ENCODE data around the gene TERB1.

TERB1 gene

DNA sequence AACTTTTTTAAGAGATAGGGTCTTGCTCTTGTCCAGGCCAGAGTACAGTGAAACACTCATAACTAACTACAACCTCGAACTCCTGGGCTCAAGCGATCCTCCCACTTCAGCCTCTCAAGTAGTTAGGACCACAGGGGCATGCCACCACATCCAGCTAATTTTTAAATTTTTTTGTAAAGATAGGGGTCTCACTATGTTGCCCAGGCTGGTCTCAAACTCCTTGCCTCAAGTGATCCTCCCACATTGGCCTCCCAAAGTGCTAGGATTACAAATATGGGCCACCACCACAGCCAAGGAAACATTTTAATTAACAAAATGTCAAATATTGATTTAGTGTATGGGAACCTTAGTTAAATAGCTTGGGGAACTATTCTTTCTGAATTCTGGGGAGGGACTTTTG is 47.2 kb downstream of the TERB1 start:
- ChIA-PET POLR2A (no interaction called here), CTCF (interaction anchor here (0.8 to 4.3 kb wide), 5 partner anchors 14 to 147 kb away, joined by 3 to 16 read pairs (median 3); partner anchors contain the start of gene NAE1)
- Histone ChIP-seq H3K36me3 (ENCODE audit: control insufficient read depth in 2 of 2, insufficient read depth in 1 of 2, low read length in 2 of 2) (peaks cover 3 to 13% of the 10 kb centered on the region in 2 experiments; a peak in 1 of 3 replicates), H3K4me3 (ENCODE audit: low read depth, low read length) (no peak overlapping the region), H3K4me1 (ENCODE audit: control insufficient read depth, insufficient read depth, low read length) (peaks cover 6% of the 10 kb centered on the region), H3K27ac (ENCODE audit: extremely low read depth, low read depth, low read length) (no peak overlapping the region), H3K9me3 (ENCODE audit: control insufficient read depth, insufficient read depth, low read depth, low read length) (no peaks in the 10 kb centered on the region)
- TF ChIP-seq ZNF121 (tag by site-specific recombination; IDR thresholded peaks at IDR 0.05) = 0 out of 2 replicates have a peak, but pooled peaks have one; percentile 30
- TF ChIP-seq ZNF658 (tag by site-specific recombination; IDR thresholded peaks at IDR 0.05) = no peak
- TF ChIP-seq, protein P1, sequence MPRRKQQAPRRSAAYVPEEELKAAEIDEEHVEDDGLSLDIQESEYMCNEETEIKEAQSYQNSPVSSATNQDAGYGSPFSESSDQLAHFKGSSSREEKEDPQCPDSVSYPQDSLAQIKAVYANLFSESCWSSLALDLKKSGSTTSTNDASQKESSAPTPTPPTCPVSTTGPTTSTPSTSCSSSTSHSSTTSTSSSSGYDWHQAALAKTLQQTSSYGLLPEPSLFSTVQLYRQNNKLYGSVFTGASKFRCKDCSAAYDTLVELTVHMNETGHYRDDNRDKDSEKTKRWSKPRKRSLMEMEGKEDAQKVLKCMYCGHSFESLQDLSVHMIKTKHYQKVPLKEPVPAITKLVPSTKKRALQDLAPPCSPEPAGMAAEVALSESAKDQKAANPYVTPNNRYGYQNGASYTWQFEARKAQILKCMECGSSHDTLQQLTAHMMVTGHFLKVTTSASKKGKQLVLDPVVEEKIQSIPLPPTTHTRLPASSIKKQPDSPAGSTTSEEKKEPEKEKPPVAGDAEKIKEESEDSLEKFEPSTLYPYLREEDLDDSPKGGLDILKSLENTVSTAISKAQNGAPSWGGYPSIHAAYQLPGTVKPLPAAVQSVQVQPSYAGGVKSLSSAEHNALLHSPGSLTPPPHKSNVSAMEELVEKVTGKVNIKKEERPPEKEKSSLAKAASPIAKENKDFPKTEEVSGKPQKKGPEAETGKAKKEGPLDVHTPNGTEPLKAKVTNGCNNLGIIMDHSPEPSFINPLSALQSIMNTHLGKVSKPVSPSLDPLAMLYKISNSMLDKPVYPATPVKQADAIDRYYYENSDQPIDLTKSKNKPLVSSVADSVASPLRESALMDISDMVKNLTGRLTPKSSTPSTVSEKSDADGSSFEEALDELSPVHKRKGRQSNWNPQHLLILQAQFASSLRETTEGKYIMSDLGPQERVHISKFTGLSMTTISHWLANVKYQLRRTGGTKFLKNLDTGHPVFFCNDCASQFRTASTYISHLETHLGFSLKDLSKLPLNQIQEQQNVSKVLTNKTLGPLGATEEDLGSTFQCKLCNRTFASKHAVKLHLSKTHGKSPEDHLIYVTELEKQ (tag by site-specific recombination; IDR thresholded peaks at IDR 0.05; ENCODE audit: borderline replicate concordance) = no peak
- TF ChIP-seq ZNF211 (tag by site-specific recombination; IDR thresholded peaks at IDR 0.05; ENCODE audit: low read depth) = no peak

DNA sequence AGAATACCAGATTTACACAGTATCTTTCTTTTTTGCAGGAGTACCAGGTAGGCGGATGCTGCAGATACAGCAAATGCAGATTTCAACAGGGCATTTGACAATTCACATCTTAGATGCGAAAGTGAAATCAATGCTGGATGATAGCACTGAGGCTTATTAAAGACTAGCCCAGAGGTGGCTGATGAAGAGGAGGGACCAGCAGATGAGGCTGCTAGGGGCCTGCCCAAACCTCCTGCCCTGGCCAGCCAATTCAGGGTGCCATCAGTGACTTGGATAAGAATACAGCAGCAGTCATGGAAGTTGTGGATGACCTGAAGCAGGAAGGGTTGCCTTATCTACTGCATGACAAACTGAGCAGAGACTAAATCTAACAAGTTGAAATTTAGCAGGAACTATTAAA is 48.4 kb downstream of the TERB1 start:
- Histone ChIP-seq H3K4me3 (ENCODE audit: low read depth, low read length) (no peak overlapping the region), H3K27ac (ENCODE audit: extremely low read depth, low read depth, low read length) (no peak overlapping the region), H3K4me1 (ENCODE audit: control insufficient read depth, insufficient read depth, low read length) (peaks cover 6% of the 10 kb centered on the region), H3K36me3 (ENCODE audit: control insufficient read depth in 2 of 2, insufficient read depth in 1 of 2, low read length in 2 of 2) (peaks cover 14 to 26% of the 10 kb centered on the region in 2 experiments; a peak in 2 of 3 replicates), H3K9me3 (ENCODE audit: control insufficient read depth, insufficient read depth, low read depth, low read length) (no peaks in the 10 kb centered on the region)
- POLR2A ChIA-PET = no interaction called here
- CTCF ChIA-PET = interaction anchor here (0.7 to 4.3 kb wide), 8 partner anchors 9 to 189 kb away, joined by 3 to 40 read pairs (median 14); partner anchors contain the start of gene NAE1
- TF ChIP-seq, protein P2, sequence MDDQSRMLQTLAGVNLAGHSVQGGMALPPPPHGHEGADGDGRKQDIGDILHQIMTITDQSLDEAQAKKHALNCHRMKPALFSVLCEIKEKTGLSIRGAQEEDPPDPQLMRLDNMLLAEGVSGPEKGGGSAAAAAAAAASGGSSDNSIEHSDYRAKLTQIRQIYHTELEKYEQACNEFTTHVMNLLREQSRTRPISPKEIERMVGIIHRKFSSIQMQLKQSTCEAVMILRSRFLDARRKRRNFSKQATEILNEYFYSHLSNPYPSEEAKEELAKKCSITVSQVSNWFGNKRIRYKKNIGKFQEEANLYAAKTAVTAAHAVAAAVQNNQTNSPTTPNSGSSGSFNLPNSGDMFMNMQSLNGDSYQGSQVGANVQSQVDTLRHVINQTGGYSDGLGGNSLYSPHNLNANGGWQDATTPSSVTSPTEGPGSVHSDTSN (CRISPR knock-in tag; IDR thresholded peaks at IDR 0.05) = no peak
- TF ChIP-seq, protein P3, sequence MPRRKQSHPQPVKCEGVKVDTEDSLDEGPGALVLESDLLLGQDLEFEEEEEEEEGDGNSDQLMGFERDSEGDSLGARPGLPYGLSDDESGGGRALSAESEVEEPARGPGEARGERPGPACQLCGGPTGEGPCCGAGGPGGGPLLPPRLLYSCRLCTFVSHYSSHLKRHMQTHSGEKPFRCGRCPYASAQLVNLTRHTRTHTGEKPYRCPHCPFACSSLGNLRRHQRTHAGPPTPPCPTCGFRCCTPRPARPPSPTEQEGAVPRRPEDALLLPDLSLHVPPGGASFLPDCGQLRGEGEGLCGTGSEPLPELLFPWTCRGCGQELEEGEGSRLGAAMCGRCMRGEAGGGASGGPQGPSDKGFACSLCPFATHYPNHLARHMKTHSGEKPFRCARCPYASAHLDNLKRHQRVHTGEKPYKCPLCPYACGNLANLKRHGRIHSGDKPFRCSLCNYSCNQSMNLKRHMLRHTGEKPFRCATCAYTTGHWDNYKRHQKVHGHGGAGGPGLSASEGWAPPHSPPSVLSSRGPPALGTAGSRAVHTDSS (tag by site-specific recombination; IDR thresholded peaks at IDR 0.05) = peak; percentile 32; the same call in 1 of the 2 replicates

DNA sequence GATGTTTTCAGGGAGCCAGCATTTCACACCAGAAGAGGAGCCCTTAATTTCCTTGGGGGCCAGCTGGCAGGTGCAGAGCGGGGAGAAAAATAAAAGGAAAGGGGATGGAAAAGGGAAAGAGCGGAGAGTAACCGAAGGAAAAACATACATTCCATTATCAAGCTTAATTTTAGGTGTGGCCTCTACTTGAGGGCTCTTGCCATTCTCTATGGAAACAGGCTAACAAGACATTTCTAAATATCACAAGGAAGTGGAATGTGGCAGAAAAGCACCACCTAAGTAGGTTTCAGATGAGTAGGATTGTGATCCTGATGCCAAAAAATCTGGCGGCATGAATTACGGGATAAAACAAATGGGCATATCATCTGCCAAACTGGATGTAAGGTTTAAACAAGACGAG is 49.0 kb downstream of the TERB1 start:
- Histone ChIP-seq H3K36me3 (ENCODE audit: control insufficient read depth in 2 of 2, insufficient read depth in 1 of 2, low read length in 2 of 2) (peaks cover 20 to 31% of the 10 kb centered on the region in 2 experiments; a peak in 2 of 3 replicates), H3K4me1 (ENCODE audit: control insufficient read depth, insufficient read depth, low read length) (peaks cover 6% of the 10 kb centered on the region), H3K9me3 (ENCODE audit: control insufficient read depth, insufficient read depth, low read depth, low read length) (no peaks in the 10 kb centered on the region), H3K27ac (ENCODE audit: extremely low read depth, low read depth, low read length) (no peak overlapping the region), H3K4me3 (ENCODE audit: low read depth, low read length) (no peak overlapping the region)
- TF ChIP-seq GLI2 (tag by site-specific recombination; IDR thresholded peaks at IDR 0.05; ENCODE audit: borderline replicate concordance, low read depth) (no peak), ZNF654 (tag by site-specific recombination; IDR thresholded peaks at IDR 0.05; ENCODE audit: low read depth) (no peak), ZBTB17 (tag by site-specific recombination; IDR thresholded peaks at IDR 0.05) (no peak), ZNF169 (tag by site-specific recombination; IDR thresholded peaks at IDR 0.05) (no peak), ZNF335 (tag by site-specific recombination; conservative IDR thresholded peaks at IDR 0.05) (0 out of 2 replicates have a peak, but pooled peaks have one; percentile 10), ZNF768 (tag by site-specific recombination; IDR thresholded peaks at IDR 0.05) (no peak)
- ChIA-PET POLR2A (interaction anchor here (1.5 kb wide), 2 partner anchors 12 to 15 kb away, joined by 3 read pairs; no protein-coding TSS in a partner anchor), CTCF (interaction anchor here (0.6 to 4.3 kb wide), 25 partner anchors 10 to 455 kb away, joined by 3 to 40 read pairs (median 3); partner anchors contain the start of gene NAE1)

Data from HEK293 (cell line).